GM19240 (cell line): Measurements from ENCODE around the gene MGST2.

Experiments
- DNase-seq: peaks from one replicate; pipeline ENCODE4 v3.0.0; 2011; ENCODE audit warnings: low spot score; ENCODE audit not compliant: insufficient read length

Gene MGST2

DNA sequence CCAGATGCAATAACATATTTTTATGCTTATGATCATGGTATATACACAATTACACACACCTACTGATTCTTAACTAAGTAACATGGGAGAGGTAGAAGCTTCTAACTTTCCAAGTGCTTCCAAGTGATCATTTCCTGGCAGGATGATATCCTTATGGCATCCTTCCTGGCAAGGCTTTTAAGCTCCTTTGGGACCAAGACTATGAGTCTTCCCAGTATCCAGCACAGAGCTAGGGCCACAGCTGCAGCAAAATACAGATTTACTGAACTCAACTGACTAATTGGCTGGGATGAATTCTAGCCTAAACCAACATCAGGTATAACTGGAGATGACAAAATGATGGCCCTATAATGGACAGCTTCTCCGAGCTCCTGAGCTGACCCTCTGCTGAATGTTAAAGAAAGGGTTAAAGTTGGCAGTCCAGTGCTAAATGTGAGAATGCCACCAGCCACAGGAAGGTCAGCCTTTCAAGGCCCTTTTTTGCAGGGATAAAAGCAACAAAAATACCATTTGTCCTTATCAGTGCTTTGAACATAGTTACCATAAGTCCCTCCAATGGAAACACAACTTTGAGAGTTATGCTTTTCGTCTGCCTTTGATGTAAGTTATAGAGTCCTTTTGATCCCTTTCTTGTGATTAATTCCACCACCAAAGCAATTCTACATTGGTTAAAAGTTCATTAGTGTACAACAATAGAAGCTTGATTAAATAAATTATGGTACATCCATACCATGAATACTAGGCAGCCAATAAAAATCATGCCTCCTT, 73.4 kb downstream of the MGST2 start:
- no peak for DNase-seq

DNA sequence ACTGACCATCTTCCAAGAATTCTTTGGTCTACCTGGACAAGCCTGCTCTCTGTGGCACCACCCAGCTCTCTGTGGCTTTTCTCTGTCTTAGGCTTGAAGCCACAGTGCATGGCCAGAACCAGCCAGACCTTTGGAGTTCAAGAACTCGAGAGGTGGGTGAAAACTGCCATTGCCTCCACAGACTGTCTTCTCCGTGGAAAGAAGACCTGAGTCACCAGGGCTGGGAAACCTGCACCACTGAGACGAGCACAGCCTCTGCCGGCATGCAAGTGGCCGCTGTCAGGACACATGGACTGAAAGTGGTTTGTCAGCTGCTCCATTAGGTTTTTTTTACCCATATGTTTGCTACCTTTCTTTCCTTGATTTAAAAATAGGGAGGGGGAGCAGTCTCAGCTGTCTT, 74.5 kb downstream of the MGST2 start:
- DNase-seq, result no peak

DNA sequence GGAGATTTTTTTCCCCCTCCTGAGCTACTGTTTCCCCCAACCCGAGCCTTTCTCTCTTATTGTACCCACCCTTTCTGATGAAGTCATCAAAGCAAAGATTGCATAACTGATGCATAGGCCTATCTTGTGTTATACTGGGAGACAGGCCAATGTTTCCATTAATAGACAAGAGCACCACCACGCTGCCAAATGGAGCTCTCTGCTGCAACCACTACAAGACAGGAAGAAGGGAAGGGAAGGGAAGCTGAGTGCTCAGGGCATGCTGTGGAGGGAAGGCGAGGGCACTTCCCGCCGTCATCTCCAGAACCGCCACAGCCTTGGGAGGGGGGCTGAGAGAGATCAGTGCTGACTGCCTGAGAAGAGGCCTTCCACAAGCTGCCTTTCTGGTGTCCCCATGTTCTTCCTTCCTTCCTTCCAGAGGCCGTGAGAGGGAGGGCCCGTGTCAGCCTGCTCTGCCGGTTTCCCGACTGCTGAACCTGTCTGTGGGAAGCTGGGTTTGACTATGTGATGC, 75.0 kb downstream of the MGST2 start:
- DNase-seq, result no peak

DNA sequence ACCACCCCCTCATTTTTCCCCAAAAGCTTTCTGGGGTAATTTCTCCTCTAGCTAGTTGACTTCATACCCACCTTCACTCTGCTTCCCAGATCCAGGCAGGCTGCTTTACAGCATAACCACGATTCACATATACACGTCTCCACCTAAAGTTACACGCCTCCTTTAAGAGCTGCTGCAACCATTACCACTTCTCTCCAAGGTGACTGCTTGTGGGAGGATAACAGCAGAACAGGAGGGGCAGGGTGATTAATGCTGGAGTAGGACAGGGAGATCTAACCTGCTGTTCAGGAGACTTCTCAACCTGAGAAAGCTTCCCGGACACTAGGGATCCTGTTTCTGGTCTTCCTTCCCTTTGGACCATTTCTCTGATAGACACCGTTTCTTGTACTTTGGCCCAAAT, 77.4 kb downstream of the MGST2 start:
- DNase-seq, result no peak

DNA sequence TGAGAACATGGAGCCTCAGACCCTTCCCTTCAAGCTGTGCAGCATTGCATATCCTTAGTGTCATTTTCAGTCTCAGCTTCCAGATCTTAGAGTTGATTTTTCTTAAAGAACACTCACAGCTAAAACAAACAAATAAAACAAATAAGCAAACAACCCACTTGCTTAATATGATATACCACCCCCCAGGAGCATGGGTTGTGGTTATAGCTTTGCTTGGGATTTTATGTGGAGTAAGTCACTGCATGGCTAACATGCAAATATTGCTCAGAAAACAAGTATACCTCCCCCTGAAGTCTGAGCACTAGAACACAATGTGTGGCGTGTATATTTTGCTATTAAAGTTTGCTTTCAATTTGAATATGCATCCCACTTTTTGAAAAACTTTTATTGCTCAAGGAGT, 78.6 kb downstream of the MGST2 start:
- no peak for DNase-seq

DNA sequence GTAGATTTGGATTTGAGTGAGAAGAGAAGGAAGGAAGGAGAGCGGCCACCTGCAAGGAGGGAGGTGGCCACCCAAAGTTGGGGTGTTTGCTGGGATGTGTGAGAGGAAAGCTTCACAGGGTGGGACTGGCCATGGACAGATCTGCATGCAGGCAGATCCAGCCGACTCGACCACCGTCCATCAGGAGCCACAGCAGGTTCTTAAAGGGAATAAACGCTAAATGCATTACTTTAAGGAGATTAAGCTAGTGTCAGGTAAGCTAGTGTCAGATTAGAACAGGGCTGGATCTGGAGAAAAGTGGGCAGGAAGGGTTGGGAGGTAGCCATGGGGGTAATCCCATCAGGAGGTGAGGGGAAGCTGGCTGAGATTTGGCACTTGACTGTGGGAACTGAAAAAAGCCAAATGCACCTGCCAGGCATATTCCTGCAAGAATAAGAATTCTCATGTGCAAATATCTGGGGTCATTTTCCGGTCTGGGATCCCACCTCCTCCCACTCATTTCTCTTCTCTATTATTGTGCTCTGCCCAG, 79.6 kb downstream of the MGST2 start:
- DNase-seq, result no peak

DNA sequence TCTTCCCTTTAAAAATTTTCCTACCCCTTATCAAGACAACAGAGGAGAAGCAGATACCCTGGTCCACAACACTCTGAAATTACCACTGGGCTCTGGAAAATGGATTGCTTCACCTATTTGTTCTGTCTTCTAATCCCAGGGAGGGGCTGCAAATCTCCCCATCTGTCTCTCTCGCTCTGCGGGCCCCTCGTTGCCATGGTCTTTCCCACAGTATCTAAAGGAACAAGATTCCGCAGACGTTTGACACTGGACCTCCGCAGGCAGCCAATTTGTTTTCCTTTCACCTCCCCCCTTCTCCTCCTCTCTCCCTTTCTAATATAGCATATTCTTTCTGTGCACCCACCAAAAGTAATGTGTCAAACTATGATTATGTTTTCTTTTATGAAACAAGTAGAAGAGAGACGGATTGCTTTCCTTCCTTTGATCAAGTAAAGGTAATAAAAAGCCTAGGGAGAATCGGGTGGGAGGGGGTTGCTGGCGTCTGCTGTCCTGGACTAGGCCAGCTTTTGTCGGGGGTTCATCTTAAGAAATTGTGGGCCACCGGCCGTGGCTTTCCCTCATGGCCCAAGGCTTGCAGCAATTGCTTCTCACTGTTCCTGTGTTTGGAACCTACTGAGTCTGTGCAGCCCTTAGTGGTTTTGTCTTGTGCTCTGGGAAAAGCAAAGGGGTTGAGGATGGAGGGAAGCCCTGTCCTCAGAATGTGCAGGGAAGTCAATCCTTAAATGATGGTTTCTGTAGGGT, 81.0 kb downstream of the MGST2 start:
- no peak for DNase-seq

DNA sequence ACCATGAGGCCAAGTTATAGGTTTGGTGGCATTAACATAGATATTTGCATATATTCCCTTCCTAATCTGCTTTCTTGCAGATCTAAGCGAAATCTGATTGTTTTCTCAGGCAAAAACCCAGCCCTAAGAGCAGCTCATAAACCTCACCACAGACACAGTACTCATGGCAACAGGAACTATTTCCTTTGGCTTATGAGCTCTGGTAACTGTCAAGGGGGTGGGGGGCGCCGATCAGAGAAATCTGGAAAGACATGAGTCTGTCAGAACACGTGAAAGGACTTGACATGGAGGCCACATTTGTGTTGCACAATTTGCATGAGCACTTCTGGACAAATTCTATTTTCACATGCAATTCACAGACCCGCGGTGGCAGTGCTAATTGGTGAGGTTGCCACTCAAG, 83.7 kb downstream of the MGST2 start:
- no peak for DNase-seq

DNA sequence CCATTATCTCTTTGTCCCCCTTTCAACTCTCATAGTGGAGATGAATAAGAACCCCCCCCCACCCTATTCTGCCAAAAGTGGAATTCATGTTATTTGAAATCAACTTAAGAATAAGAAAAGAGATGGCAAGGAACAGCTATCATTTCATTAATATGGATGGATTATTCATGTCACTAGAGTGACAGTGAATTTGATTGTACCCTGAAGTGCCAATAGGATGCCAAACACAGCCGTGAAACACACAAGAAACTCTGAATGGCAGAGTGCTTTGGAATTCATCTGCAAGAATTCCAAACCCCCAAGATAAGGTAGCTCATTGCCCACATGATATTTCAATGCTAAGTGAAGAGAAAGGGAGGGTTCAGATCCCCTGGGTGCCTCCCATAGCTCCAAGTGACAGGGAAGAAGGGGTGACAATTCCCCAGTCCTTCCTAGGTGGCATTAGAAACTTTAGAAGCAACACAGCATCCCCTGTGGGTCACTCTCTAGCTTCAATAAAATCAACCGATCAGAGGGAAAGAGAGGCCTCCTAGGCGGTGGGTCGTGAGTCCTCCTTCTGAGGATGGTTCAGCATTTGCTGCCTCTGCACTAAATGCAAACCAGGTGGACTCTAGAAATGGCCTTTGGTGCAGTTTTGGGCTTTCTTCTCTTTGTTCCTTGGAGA, 84.3 kb downstream of the MGST2 start:
- DNase-seq, result no peak

DNA sequence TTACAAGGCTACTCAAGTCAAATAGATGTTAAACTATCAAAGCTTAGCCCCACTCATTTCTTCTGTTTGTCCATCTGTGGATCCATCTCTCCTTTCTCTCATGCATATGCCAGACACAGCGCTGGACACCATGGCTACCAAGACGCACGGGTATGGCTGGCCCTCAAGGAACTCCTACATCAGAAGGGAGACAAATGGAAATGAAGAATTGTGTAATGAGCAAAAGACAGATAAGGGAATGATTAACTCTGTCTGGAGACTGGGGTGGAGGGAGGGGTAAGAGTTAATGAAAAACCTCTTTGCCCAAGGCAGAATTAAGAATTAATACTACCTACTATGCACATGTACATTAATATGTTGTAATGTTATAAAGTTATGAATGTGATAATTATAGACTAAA, 88.1 kb downstream of the MGST2 start:
- no peak for DNase-seq
